Activated T-cell treated with anti-CD3 and anti-CD28 coated beads for 24 hours (primary cell): ENCODE measurements around the gene OR5AK2.
"Not testable (repeated sequence)": the region's sequence is repeated elsewhere in the genome, so short reads cannot be mapped to it uniquely, and the experiment has no call there.

Experiments used
- DNase-seq: peaks from one replicate; pipeline ENCODE4 v3.0.0-alpha.2; 2020; ENCODE audit warnings: low read depth

The OR5AK2 gene

DNA sequence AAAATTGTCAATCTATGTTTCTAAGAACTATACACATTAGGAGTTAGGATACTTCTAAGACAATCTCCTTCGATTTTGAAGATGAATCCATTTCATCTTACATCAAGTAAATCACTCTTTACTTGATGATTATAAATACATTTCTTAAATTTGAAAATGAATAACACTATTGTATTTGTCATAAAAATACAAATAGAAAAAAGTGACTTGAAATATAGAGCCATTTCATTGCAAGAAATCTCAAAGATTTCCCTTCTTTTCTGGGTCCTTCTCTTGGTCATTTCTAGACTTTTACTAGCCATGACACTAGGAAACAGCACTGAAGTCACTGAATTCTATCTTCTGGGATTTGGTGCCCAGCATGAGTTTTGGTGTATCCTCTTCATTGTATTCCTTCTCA lies at the start of gene OR5AK2:
Gene OR5AK2, plus strand, starts transcription at position 301 of the 400 bp plus-strand sequence. Its CDS starts 0 bp downstream, at position 301.
- no peak for DNase-seq

GRCh38 chr11:56945526-56945925 lies 43.2 kb upstream of the OR5AK2 start:
- DNase-seq, result not testable (repeated sequence)

DNA sequence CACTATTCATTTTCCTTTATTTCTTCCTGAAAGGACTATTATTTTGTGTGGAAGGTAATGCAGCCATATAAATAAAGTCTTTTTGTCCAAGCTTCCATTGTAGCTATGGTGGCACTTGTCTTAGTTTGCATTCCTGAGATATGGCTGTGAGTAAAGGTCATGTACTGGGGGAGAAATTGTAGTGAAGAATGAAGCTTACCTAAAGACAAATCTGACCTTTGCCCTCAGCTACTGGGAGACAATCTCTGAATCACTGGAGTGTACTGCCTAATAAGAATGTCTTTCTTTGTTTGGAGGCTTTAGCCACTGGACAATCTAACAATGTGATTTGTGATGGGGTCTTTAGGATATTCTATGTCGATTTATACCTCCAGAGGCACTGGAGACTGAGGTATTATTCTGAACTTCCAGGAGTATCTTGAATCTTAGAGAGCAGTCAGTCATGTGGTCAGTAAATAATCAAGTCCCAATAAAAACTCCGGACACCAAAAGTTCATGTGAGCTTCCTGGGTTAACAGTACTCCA lies 39.7 kb upstream of the OR5AK2 start:
- DNase-seq, result no peak

DNA sequence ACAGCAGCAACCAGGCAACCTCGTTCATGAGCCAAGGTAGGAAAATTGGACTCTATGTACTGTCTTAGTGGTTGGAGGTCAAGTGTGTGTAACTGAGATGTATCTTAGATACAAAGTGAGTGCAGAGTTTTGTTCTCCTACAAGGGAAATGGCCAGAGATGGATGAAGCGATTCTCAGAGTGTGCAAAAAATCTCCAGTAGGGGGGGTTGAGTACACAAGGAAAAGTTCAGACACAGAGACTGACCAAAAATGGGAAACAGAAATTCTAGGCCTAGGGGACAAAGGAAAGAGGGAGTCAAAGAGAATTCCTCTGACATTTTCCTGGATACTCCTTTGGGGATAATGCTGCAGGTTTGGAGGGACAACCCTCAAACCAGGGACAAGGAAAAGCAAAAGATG lies 38.2 kb upstream of the OR5AK2 start:
- DNase-seq, result no peak

DNA sequence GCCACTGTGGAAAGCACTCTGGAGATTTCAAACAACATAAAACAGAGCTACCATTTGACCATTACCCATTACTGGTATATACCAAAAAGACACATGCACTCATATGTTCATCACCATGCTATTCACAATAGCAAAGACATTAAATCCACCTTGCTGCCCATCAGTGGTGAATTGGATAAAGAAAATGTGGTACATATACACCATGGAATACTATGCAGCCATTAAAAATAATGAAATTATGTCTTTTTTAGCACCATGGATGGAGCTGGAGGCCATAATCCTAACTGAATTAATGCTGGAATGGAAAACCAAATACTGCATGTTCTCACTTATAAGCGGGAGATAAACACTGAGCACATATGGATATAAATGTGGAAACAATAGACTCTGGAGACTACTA lies 34.8 kb upstream of the OR5AK2 start:
- DNase-seq, result not testable (repeated sequence)

DNA sequence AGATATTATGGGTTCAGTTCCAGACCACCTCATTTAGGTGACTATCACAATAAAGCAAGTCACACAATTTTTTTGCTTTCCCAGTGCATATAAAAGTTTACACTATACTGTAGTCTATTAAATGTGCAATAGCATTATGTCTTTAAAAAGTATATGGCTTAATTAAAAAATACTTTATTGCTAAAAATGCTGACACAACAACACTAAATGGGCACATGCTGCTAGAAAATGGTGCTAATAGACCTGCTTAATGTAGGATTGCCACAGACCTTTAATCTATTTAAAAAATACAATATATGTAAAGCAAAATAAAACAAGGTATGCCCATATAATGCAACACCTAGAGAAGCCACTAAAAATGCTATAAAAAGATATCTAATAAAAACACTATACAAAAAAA lies 27.1 kb upstream of the OR5AK2 start:
- DNase-seq, result no peak

DNA sequence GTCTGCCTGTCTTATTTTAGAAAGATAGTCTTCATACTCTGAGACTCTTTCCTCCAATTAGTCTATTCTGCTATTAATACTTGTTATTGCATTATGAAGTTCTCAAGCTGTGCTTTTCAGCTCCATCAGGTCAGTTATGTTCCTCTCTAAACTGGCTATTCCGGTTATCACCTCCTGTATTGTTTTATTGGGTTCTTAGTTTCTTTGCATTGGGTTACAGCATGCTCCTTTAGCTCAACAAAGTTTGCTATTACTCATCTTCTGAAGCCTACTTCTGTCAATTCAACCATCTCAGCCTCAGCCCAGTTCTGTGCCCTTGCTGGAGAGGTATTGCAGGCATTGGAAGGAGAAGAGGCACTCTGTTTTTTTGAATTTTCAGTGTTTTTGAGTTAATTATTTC lies 21.0 kb upstream of the OR5AK2 start:
- DNase-seq, result no peak

- no peak for DNase-seq
Observed at GRCh38 chr11:56968524-56968923, 20.2 kb upstream of the OR5AK2 start.

DNA sequence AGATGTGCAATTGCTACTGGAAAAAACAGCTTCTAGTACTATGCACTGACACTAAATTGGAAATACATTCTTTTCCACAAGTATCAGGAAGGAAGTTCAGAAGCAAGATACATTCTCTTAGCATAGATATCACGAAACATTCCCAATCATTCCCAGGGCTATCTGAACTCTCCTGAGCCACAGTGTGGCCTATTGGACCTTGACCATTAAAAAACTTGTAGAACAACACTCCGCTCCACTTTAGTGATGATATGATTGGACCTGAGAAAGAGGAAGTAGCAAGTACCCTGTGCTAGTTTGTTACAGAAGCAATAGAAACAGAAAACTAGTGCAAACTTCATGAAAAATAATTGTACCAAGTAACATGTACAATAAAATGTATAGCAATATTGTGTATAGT lies 11.4 kb upstream of the OR5AK2 start:
- DNase-seq, result no peak

DNA sequence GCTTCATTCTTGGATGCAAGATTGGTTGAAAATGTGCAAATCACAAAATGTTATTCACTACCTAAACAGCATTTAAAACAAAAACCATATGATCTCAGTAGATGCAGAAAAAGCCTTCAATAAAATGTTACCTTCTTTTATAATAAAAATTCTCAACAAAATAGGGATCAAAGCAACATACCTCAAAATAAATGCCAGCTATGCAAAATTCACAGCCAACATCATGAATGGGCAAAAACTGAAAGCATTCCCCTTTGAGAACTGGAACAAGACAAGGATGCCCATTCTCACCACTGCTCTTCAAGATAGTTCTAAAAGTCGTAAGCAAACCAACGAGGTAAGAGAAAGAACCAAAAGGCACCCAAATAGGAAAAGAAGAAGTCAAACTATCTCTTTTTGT lies 2.0 kb downstream of the OR5AK2 start:
- no peak for DNase-seq

DNA sequence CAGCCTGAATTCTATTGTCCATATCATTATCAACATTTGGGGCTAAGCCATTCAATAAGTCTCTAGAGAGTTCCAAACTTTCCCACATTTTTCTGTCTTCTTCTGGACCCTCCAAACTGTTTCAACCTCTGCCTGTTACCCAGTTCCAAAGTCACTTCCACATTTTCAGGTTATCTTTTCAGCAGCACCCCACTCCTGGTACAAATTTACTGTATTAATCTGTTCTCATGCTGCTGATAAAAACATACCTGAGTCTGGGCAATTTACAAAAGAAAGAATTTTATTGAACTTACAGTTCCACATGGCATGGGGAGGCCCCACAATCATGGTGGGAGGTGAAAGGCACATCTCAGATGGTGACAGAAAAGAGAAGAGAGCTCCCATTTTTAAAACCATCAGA lies 5.8 kb downstream of the OR5AK2 start:
- DNase-seq, result no peak

GRCh38 chr11:57001674-57002401 lies 13.1 kb downstream of the OR5AK2 start:
- DNase-seq, result no peak

- DNase-seq, result no peak
Observed at GRCh38 chr11:57008373-57008772, 19.7 kb downstream of the OR5AK2 start.

DNA sequence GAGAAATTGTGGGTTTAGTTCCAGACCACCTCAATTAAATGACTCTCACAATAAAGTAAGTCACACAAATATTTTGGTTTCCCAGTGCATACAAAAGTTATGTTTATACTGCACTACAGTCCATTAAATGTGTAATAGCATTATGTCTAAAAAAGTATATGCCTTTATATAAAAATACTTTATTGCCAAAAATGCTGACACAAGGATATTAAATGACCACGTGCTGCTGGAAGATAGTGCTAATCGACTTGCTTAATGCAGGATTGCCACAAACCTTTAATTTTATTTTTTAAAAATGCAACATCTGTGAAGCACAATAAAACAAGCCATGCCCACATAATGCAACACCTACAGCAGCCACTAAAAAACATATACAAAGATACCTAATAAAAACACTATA lies 27.0 kb downstream of the OR5AK2 start:
- no peak for DNase-seq

DNA sequence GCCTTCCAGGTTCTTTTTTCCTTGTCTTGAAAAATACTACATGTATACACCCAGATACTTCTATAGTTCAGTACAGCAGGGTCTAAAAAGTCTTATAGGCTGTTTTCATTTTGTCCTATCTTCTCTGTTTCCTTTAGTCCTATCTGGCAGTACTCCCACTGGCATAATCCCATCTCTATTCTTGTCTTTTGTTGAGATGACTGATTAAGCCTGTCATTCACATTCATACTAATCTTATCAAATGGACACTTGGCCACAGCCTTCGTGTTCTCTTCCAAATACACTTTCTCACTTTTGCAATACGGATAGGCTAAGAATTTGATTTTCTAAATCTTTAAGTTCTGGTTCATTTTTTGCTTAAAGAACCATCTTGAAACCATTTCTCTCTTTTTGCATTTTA lies 42.8 kb downstream of the OR5AK2 start:
- no peak for DNase-seq
